Lower leg skin (tissue), 4 donors: ENCODE results near the gene MORC3. TPM values are rescaled to one million over a fixed set of nuclear protein-coding genes. Genes with fewer than 3 reads are reported as not detected.

Experiments
- DNase-seq, 2 donors: peaks; one replicate each; pipeline ENCODE4 v3.0.0-alpha.2; 2019; ENCODE audit warnings: low spot score in 2 of 2
- H3K4me3 ChIP-seq: fragments of 200-600 bp; sonication (generic); 2 replicates; pipeline ENCODE4 v1.5.1; 2017; ENCODE audit warnings: mild to moderate bottlenecking, low read depth; ENCODE audit not compliant: poor library complexity, severe bottlenecking
- CTCF ChIP-seq, 3 donors: fragments of 450-650 bp; IDR thresholded peaks; one replicate each; pipeline ENCODE4 v1.5.1; 2016; ENCODE audit warnings: antibody characterized with exemption in 3 of 3, mild to moderate bottlenecking in 3 of 3, moderate library complexity in 2 of 3
- POLR2A ChIP-seq, 2 donors: fragments of 450-650 bp; IDR thresholded peaks; one replicate each; pipeline ENCODE4 v1.6.1; 2016 to 2017; ENCODE audit warnings: antibody characterized with exemption in 2 of 2, mild to moderate bottlenecking in 1 of 2, moderate library complexity in 1 of 2
- WGBS, 2 donors: methylation state at CpG; one replicate each; pipeline ENCODE4 v1.1.5; 2018; 5-methylcytosine and 5-hydroxymethylcytosine counted together
- intact Hi-C: fragments of 100-400 bp; cut with DNase I; formaldehyde crosslinking; loops from one replicate; pipeline ENCODE4 v1.15.0; 2023; ENCODE audit warnings: low total_unique reads
- total RNA-seq, 4 donors: library from RNA; depleted of rRNA; stranded (reverse); fragments of >200 nt; gene quantifications; one replicate each; pipeline ENCODE4 v1.1.0, GENCODE V29; 2016

Gene MORC3
- total RNA-seq, 4 donors from 2014 or later, result 47.4 to 71.3 (median 56.8) TPM

- DNase-seq, result no peak
- TF ChIP-seq CTCF (IDR thresholded peaks at IDR 0.05) (no peak), POLR2A (IDR thresholded peaks at IDR 0.05) (no peak)
- WGBS, 2 donors, result 82 to 84% methylated on average over 3 of the region's 3 CpGs
- intact Hi-C loops, result no loop called here
- H3K4me3 ChIP-seq, result no peak overlapping the region
These were observed 27.4 kb downstream of the MORC3 start for GRCh38 chr21:36347278-36347961.

- TF ChIP-seq CTCF (IDR thresholded peaks at IDR 0.05) (no peak), POLR2A (IDR thresholded peaks at IDR 0.05) (no peak)
- 87 to 89% methylated on average over 2 of the region's 2 CpGs for WGBS, 2 donors
- no peak overlapping the region for H3K4me3 ChIP-seq
- intact Hi-C loops, result no loop called here
- no peak for DNase-seq
These were observed 27.9 kb downstream of the MORC3 start for GRCh38 chr21:36347962-36348328.

GRCh38 chr21:36349315-36349714 lies 29.3 kb downstream of the MORC3 start:
- intact Hi-C loops, result no loop called here
- WGBS, 2 donors, result 93 to 98% methylated on average over 2 of the region's 2 CpGs
- no peak overlapping the region for H3K4me3 ChIP-seq
- TF ChIP-seq POLR2A (IDR thresholded peaks at IDR 0.05) (no peak), CTCF (IDR thresholded peaks at IDR 0.05) (no peak)
- no peak for DNase-seq

- H3K4me3 ChIP-seq, result no peak overlapping the region
- DNase-seq, result no peak
- no peak for TF ChIP-seq CTCF (IDR thresholded peaks at IDR 0.05)
- no peak for TF ChIP-seq POLR2A (IDR thresholded peaks at IDR 0.05)
- 93 to 94% methylated on average over 11 of the region's 11 CpGs for WGBS, 2 donors
- intact Hi-C loops, result no loop called here
These were observed 30.4 kb downstream of the MORC3 start for GRCh38 chr21:36350282-36350910.

- no peak overlapping the region for H3K4me3 ChIP-seq
- DNase-seq, result no peak
- intact Hi-C loops, result no loop called here
- WGBS, 2 donors, result 94% methylated on average over 5 of the region's 5 CpGs
- TF ChIP-seq CTCF (IDR thresholded peaks at IDR 0.05), result no peak
- TF ChIP-seq POLR2A (IDR thresholded peaks at IDR 0.05), result no peak
These were observed 35.1 kb downstream of the MORC3 start for GRCh38 chr21:36354918-36355680.
